Measurements from ENCODE around the gene COBL. TPM values are rescaled to one million over a fixed set of nuclear protein-coding genes. Genes with fewer than 3 reads are reported as not detected.

The COBL gene
- total RNA-seq, 1 experiment from 2014 or later: 52.3 TPM

DNA sequence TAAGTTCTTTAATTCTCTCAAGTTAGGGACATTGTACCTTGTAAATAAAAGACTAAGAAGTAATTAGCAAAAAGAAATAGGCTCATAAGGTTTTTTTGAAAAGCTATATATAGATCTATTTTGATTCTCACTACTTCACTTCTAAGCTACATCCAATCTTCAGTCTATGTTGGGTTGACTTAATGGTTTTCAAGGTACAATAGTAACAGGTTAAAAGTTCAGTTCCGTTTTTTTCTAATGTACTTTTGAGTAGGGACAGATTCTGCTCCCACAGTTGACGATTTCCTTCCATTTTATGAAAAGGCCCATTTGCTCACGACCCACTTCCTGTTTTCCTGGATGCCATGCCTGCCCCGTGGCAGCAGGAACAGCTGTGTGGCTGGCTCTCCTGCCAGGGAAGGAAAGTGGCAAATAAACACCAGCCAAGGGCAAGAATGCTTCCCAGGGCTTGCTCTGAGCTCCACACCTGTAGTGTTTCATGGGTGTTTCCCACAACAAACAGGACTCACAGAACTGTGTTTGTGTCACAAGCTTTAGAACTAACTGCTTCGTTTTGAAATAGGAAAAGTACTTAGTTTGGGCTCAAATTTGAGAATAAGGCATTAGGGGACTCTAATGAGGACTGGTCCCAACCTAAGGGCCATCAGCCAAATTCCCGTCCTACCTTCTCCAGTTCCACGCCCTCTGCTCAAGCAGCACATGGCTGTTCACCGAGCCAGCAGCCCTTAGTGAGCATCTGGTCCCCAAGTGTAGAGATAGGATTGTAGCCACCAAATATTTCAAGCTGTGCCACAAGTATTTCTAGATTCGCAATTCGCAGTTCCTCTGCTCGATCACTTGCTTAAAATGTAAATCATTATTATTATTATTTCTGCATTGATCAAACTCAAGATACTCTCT is 240.7 kb downstream of the COBL start:
- Histone ChIP-seq H3K9ac (ENCODE audit: extremely low read depth, insufficient read length, low read length) (no peak overlapping the region), H3K79me2 (ENCODE audit: insufficient read depth, low read length) (no peaks in the 10 kb centered on the region), H2AK5ac (ENCODE audit: insufficient read length, low read length) (no peak overlapping the region), H4K8ac (replicated peaks; ENCODE audit: insufficient read length, low read depth, low read length) (no peak overlapping the region), H2BK12ac (ENCODE audit: insufficient read length, low read depth, low read length) (no peak overlapping the region), H3K4ac (ENCODE audit: low read depth, low read length) (no peak overlapping the region), H4K20me1 (ENCODE audit: control insufficient read depth, insufficient read depth, insufficient read length) (no peaks in the 10 kb centered on the region), H3K79me1 (ENCODE audit: insufficient read depth, low read depth, low read length, poor library complexity, severe bottlenecking) (no peaks in the 10 kb centered on the region), H2BK20ac (ENCODE audit: low read depth, low read length, poor library complexity, severe bottlenecking) (no peak overlapping the region), H2AFZ (ENCODE audit: low read length) (no peak overlapping the region), H2BK5ac (ENCODE audit: insufficient read length, low read length) (no peak overlapping the region), H3K27ac (ENCODE audit: insufficient read length, low read depth, low read length) (no peak overlapping the region), H3K27me3 (ENCODE audit: insufficient read depth, low read length) (no peaks in the 10 kb centered on the region), H3K18ac (ENCODE audit: insufficient read length, low read depth, low read length) (no peak overlapping the region), H2BK15ac (ENCODE audit: low read depth, low read length) (no peak overlapping the region), H4K91ac (ENCODE audit: insufficient read length, low read depth, low read length) (no peak overlapping the region), H3K56ac (ENCODE audit: insufficient read length, low read depth, low read length) (no peak overlapping the region), H3K14ac (ENCODE audit: insufficient read depth, low read length) (no peak overlapping the region), H3K9me3 (ENCODE audit: control insufficient read depth, low read depth, low read length) (no peaks in the 10 kb centered on the region), H3T11ph (ENCODE audit: low read length) (no peak overlapping the region), H2BK120ac (ENCODE audit: low read depth, low read length, poor library complexity, severe bottlenecking) (no peak overlapping the region), H3K4me1 (ENCODE audit: insufficient read depth, low read length) (peaks cover 6% of the 10 kb centered on the region), H3K23ac (ENCODE audit: insufficient read length, low read depth, low read length) (no peak overlapping the region), H3K23me2 (ENCODE audit: insufficient read length, low read depth, low read length, poor library complexity, severe bottlenecking) (no peaks in the 10 kb centered on the region), H4K5ac (ENCODE audit: insufficient read length, low read depth, low read length) (no peak overlapping the region), H3K4me2 (ENCODE audit: insufficient read depth, insufficient read length, low read length) (no peak overlapping the region)
- Mint-ChIP-seq H3K4me3 (no peak overlapping the region), H3K27ac (peak overlapping the region in 1 of 3 experiments; percentile 87; a peak in 1 of 7 replicates), H3K4me1 (peaks cover 22 to 28% of the 10 kb centered on the region in 2 experiments), H3K9me3 (no peaks in the 10 kb centered on the region; a peak in 1 of 5 replicates), H3K27me3 (ENCODE audit: low read depth) (no peaks in the 10 kb centered on the region), H3K36me3 (ENCODE audit: insufficient read depth in 1 of 3, low read depth in 3 of 3) (peaks cover 0 to 22% (median 20%) of the 10 kb centered on the region in 3 experiments; a peak in 3 of 7 replicates)
- TF ChIP-seq, protein P1, sequence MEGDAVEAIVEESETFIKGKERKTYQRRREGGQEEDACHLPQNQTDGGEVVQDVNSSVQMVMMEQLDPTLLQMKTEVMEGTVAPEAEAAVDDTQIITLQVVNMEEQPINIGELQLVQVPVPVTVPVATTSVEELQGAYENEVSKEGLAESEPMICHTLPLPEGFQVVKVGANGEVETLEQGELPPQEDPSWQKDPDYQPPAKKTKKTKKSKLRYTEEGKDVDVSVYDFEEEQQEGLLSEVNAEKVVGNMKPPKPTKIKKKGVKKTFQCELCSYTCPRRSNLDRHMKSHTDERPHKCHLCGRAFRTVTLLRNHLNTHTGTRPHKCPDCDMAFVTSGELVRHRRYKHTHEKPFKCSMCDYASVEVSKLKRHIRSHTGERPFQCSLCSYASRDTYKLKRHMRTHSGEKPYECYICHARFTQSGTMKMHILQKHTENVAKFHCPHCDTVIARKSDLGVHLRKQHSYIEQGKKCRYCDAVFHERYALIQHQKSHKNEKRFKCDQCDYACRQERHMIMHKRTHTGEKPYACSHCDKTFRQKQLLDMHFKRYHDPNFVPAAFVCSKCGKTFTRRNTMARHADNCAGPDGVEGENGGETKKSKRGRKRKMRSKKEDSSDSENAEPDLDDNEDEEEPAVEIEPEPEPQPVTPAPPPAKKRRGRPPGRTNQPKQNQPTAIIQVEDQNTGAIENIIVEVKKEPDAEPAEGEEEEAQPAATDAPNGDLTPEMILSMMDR (conservative IDR thresholded peaks at IDR 0.05): no peak
- no CpG with 5 or more reads among the region's 11 CpGs for WGBS (ENCODE audit: extremely low coverage, insufficient read length, low lambda C conversion rate)
- DNase-seq: no peak

All from H9 (cell line).